Peyer's patch (tissue), 4 donors: ENCODE measurements around the gene DEAF1.

Experiments
- POLR2A ChIP-seq, 2 donors: fragments of 450-650 bp; IDR thresholded peaks; one replicate each; pipeline ENCODE4 v1.5.1; 2017; ENCODE audit warnings: antibody characterized with exemption in 2 of 2, mild to moderate bottlenecking in 2 of 2, moderate library complexity in 2 of 2
- TF ChIP-seq, protein P1 (sequence below), 6 experiments: fragments of 450-650 bp in 4 of 6; fragments of 200-600 bp in 2 of 6; sonication (generic) in 1 of 6; IDR thresholded peaks; one replicate each; pipeline ENCODE4 v1.5.1; 2017 to 2019; ENCODE audit warnings: antibody characterized with exemption in 6 of 6, mild to moderate bottlenecking in 3 of 6, moderate library complexity in 1 of 6

DNA sequence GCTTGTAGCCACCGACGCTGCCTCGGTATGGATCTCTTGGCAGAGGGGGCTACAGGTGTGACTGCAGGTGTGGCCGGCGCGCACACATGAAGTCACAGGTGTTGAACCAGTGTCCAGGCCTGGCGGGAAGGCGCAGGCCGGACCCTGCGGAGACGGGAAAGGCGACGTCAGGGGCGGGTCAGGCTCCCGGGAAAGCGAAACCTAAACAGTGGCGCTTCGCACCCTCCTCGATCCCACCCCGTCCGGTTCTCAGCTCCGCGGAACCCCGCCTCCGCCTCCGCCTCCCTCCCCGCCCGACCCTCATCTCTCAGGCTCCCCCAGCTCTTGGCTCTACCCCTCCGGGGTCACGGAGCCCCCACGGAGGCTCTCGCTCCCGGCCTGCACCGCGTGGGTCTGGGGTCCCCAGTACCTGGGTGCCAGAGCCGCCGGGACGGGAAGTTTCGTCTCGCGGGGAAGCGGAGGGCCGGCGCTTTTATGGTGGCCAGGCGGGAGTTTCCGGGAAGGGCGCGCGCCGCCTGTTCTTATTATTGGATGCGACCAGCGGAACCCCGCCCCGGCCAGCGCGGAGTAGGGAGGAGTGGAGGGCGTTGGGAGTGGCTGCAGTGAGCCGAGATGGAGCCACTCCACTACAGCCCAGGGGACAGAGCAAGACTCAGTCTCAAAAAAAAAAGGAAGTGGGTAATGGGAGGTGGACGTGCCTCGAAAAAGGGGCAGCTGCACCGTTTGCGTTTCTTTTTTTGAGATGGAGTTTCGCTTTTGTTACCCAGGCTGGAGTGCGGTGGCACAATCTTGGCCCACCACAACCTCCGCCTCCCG, 79.3 kb downstream of the DEAF1 start, which contains the start of gene IRF7:
- TF ChIP-seq, protein P1, sequence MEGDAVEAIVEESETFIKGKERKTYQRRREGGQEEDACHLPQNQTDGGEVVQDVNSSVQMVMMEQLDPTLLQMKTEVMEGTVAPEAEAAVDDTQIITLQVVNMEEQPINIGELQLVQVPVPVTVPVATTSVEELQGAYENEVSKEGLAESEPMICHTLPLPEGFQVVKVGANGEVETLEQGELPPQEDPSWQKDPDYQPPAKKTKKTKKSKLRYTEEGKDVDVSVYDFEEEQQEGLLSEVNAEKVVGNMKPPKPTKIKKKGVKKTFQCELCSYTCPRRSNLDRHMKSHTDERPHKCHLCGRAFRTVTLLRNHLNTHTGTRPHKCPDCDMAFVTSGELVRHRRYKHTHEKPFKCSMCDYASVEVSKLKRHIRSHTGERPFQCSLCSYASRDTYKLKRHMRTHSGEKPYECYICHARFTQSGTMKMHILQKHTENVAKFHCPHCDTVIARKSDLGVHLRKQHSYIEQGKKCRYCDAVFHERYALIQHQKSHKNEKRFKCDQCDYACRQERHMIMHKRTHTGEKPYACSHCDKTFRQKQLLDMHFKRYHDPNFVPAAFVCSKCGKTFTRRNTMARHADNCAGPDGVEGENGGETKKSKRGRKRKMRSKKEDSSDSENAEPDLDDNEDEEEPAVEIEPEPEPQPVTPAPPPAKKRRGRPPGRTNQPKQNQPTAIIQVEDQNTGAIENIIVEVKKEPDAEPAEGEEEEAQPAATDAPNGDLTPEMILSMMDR (IDR thresholded peaks at IDR 0.05), result peak in 1 of 6 experiments; percentile 2
- peak; percentile 78 to 94 for TF ChIP-seq POLR2A (IDR thresholded peaks at IDR 0.05)
